ENCODE measurements around the gene LAMA3.

GRCh38 chr18:23953984-23954383, 264.7 kb downstream of the LAMA3 start:
- no peak for TF ChIP-seq EZH2 (IDR thresholded peaks at IDR 0.05; ENCODE audit: low read length, missing control alignments)
- TF ChIP-seq, protein P1, sequence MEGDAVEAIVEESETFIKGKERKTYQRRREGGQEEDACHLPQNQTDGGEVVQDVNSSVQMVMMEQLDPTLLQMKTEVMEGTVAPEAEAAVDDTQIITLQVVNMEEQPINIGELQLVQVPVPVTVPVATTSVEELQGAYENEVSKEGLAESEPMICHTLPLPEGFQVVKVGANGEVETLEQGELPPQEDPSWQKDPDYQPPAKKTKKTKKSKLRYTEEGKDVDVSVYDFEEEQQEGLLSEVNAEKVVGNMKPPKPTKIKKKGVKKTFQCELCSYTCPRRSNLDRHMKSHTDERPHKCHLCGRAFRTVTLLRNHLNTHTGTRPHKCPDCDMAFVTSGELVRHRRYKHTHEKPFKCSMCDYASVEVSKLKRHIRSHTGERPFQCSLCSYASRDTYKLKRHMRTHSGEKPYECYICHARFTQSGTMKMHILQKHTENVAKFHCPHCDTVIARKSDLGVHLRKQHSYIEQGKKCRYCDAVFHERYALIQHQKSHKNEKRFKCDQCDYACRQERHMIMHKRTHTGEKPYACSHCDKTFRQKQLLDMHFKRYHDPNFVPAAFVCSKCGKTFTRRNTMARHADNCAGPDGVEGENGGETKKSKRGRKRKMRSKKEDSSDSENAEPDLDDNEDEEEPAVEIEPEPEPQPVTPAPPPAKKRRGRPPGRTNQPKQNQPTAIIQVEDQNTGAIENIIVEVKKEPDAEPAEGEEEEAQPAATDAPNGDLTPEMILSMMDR (conservative IDR thresholded peaks at IDR 0.05 in 1 of 2, IDR thresholded peaks at IDR 0.05 in 1 of 2; ENCODE audit: low read depth in 1 of 2, low read length in 2 of 2) = no peak
